K562 (cell line): ENCODE data around the gene SMAD5. TPM values are rescaled to one million over a fixed set of nuclear protein-coding genes. Genes with fewer than 3 reads are reported as not detected.
A peak's percentile ranks its signal among the peaks of the same experiment; 100 is the strongest.

Experiments
- ATAC-seq: fragments of 200-7000 bp; cut with Tn5 transposase; 3 replicates; pipeline ENCODE4 v1.9.1; 2020; ENCODE audit warnings: moderate library complexity
- BruUV-seq: library from RNA; stranded (reverse); fragments of 400-500 nt; replicated peaks from 2 replicates; lab custom pipeline; 2021; lab: Mats Ljungman, UMichigan
- CTCF ChIA-PET: fragments of 300-600 bp; formaldehyde crosslinking; extraction: SDS; loops from one replicate; lab custom pipeline; 2021; ENCODE audit warnings: low intra/inter-chr PET ratio; lab: Yijun Ruan, JAX
- POLR2A ChIA-PET: fragments of 300-600, 350-650 bp; sonication (Branson Sonifier 250); formaldehyde crosslinking; extraction: SDS; loops from one replicate; lab custom pipeline; 2021; ENCODE audit warnings: antibody characterized with exemption, inconsistent platforms; lab: Yijun Ruan, JAX
- DNase-seq, 4 experiments: peaks; one replicate each; pipeline versions ENCODE4 v3.0.0 to v3.0.0-alpha.2; 2011 to 2018; ENCODE audit warnings: low spot score in 3 of 4, mixed read lengths in 3 of 4; ENCODE audit errors: extremely low read depth in 1 of 4
- FAIRE-seq: peaks from 2 replicates; lab custom pipeline; 2011; peaks lifted over from hg19 to GRCh38; lab: Jason Lieb, UNC
- H2AFZ ChIP-seq: 2 replicates; pipeline ENCODE4 v1.6.0; 2011; ENCODE audit warnings: low read depth, low read length, control low read depth, inconsistent platforms
- H3K27ac ChIP-seq: fragments of 200-600 bp; 3 replicates; pipeline ENCODE4 v1.8.0; 2011; ENCODE audit warnings: low read depth, mild to moderate bottlenecking, control low read depth, inconsistent platforms, low read length, moderate library complexity, mixed read lengths; ENCODE audit errors: extremely low read depth
- H3K27me3 ChIP-seq, 2 experiments: fragments of 300-600 bp in 1 of 2; 2 replicates in 1 of 2; 3 replicates in 1 of 2; pipeline versions ENCODE4 v1.6.0 to v1.8.0; 2011; ENCODE audit warnings: inconsistent platforms in 2 of 2, low read length in 2 of 2, mild to moderate bottlenecking in 1 of 2, mixed read lengths in 1 of 2, moderate library complexity in 1 of 2; ENCODE audit not compliant: control insufficient read depth in 2 of 2, insufficient read depth in 2 of 2
- H3K36me3 ChIP-seq: fragments of 300-600 bp; 3 replicates; pipeline ENCODE4 v1.8.0; 2011; ENCODE audit warnings: mild to moderate bottlenecking, low read length, inconsistent platforms; ENCODE audit not compliant: control insufficient read depth, insufficient read depth
- H3K4me1 ChIP-seq, 2 experiments: fragments of 200-600 bp in 1 of 2; replicated peaks in 1 of 2; 2 replicates in 1 of 2; 3 replicates in 1 of 2; pipeline versions ENCODE4 v1.5.1 to v1.8.0; 2011; ENCODE audit warnings: inconsistent platforms in 2 of 2, low read length in 2 of 2, mild to moderate bottlenecking in 1 of 2, mixed read lengths in 1 of 2, moderate library complexity in 1 of 2; ENCODE audit not compliant: control insufficient read depth in 2 of 2, insufficient read depth in 2 of 2
- H3K4me2 ChIP-seq: 2 replicates; pipeline ENCODE4 v1.6.1; 2011; ENCODE audit warnings: low read length, control low read depth, inconsistent platforms, mixed read lengths; ENCODE audit not compliant: insufficient read depth
- H3K4me3 ChIP-seq: fragments of 200-600 bp; sonication (generic), shearing (Covaris generic); 2 replicates; pipeline ENCODE4 v1.5.1; 2016; ENCODE audit warnings: control low read depth, inconsistent platforms
- H3K79me2 ChIP-seq: fragments of 200-600 bp; 3 replicates; pipeline ENCODE4 v1.8.0; 2011; ENCODE audit warnings: low read length, inconsistent platforms; ENCODE audit not compliant: control insufficient read depth, insufficient read depth
- H3K9ac ChIP-seq, 2 experiments: 2 replicates each; pipeline versions ENCODE4 v1.6.0 to v1.6.1; 2011; ENCODE audit warnings: low read depth in 2 of 2, low read length in 2 of 2, control low read depth in 1 of 2, inconsistent platforms in 1 of 2, mild to moderate bottlenecking in 1 of 2, mixed read lengths in 1 of 2; ENCODE audit not compliant: insufficient read depth in 1 of 2
- H3K9me1 ChIP-seq: one replicate; pipeline ENCODE4 v1.6.0; 2011; ENCODE audit warnings: inconsistent platforms, mild to moderate bottlenecking, low read length, moderate library complexity; ENCODE audit not compliant: control insufficient read depth, insufficient read depth
- H3K9me3 ChIP-seq: replicated peaks from 2 replicates; pipeline ENCODE4 v1.5.1; 2011; ENCODE audit warnings: low read depth, low read length, inconsistent platforms; ENCODE audit not compliant: control insufficient read depth, insufficient read depth
- H4K20me1 ChIP-seq: replicated peaks from 2 replicates; pipeline ENCODE4 v1.6.1; 2011; ENCODE audit warnings: low read length, inconsistent platforms, mixed read lengths; ENCODE audit not compliant: control insufficient read depth, insufficient read depth
- ARID1B ChIP-seq: fragments of 450-650 bp; IDR thresholded peaks from 2 replicates; pipeline ENCODE4 v1.6.1; 2016; ENCODE audit warnings: antibody characterized with exemption, mild to moderate bottlenecking, inconsistent platforms
- BACH1 ChIP-seq: fragments of 200-800 bp; sonication (Bioruptor generic); IDR thresholded peaks from 2 replicates; pipeline ENCODE4 v1.6.1; 2016; ENCODE audit warnings: missing genetic modification characterization, missing compliant biosample characterization
- BDP1 ChIP-seq: IDR thresholded peaks from 3 replicates; pipeline ENCODE4 v1.6.1; 2011; ENCODE audit not compliant: insufficient read length, insufficient read depth
- CREM ChIP-seq: IDR thresholded peaks from 2 replicates; pipeline ENCODE4 v1.6.1; 2014; ENCODE audit warnings: antibody characterized with exemption, low read depth
- FOXK1 ChIP-seq: sonication (generic); formaldehyde crosslinking; IDR thresholded peaks from 2 replicates; pipeline ENCODE4 v1.8.0; 2022; ENCODE audit warnings: missing genetic modification reagents, mild to moderate bottlenecking, borderline replicate concordance
- HMG20A ChIP-seq: fragments of 450-650 bp; formaldehyde crosslinking; conservative IDR thresholded peaks from 2 replicates; pipeline ENCODE4 v1.4.0; 2020; ENCODE audit warnings: mild to moderate bottlenecking, mixed read lengths
- KLF13 ChIP-seq: fragments of 450-650 bp; IDR thresholded peaks from 2 replicates; pipeline ENCODE4 v1.6.1; 2016; ENCODE audit warnings: missing genetic modification characterization, low read depth, mild to moderate bottlenecking, missing compliant biosample characterization, moderate library complexity, borderline replicate concordance
- MTA1 ChIP-seq: fragments of 450-650 bp; IDR thresholded peaks from 2 replicates; pipeline ENCODE4 v1.6.1; 2017; ENCODE audit warnings: borderline replicate concordance
- MYC ChIP-seq, 2 experiments: fragments of 250-450 bp in 1 of 2; sonication (Bioruptor Pico) in 1 of 2; IDR thresholded peaks; 2 replicates each; pipeline versions ENCODE4 v1.5.1 to v1.6.1; 2012 to 2021; ENCODE audit warnings: low read depth in 2 of 2, borderline replicate concordance in 1 of 2, improper control_type of control experiment in 1 of 2, low read length in 1 of 2, mild to moderate bottlenecking in 1 of 2, moderate library complexity in 1 of 2
- SIN3A ChIP-seq, 2 experiments: fragments of 150-350 bp in 1 of 2; IDR thresholded peaks; 2 replicates each; pipeline ENCODE4 v1.6.1; 2011 to 2016; ENCODE audit warnings: borderline replicate concordance in 2 of 2, low read depth in 2 of 2, low read length in 2 of 2, mild to moderate bottlenecking in 2 of 2, moderate library complexity in 2 of 2; ENCODE audit not compliant: control insufficient read depth in 1 of 2
- SMAD4 ChIP-seq: fragments of 250-450 bp; sonication (Bioruptor Pico); conservative IDR thresholded peaks from 2 replicates; pipeline ENCODE4 v1.8.0; 2021; ENCODE audit warnings: inconsistent platforms, mild to moderate bottlenecking, moderate library complexity
- SMARCA5 ChIP-seq: fragments of 450-650 bp; IDR thresholded peaks from 2 replicates; pipeline ENCODE4 v1.6.1; 2016
- TBP ChIP-seq: optimal IDR thresholded peaks from 2 replicates; pipeline ENCODE3; 2011; ENCODE audit warnings: low read depth, low read length, improper control_type of control experiment
- ZBTB17 ChIP-seq: fragments of 450-650 bp; formaldehyde crosslinking; IDR thresholded peaks from 2 replicates; pipeline ENCODE4 v1.4.0; 2020; ENCODE audit warnings: mild to moderate bottlenecking
- ZNF12 ChIP-seq: sonication (generic); formaldehyde crosslinking; IDR thresholded peaks from 2 replicates; pipeline ENCODE4 v1.4.0; 2020; ENCODE audit warnings: mild to moderate bottlenecking, missing genetic modification reagents
- WGBS: fragments of 100-300 bp; shearing (Covaris generic); methylation state at CpG from one replicate; pipeline ENCODE4 v1.1.6; 2016; ENCODE audit warnings: low coverage, mixed read lengths; ENCODE audit not compliant: insufficient coverage; ENCODE audit errors: missing lambda C conversion rate; 5-methylcytosine and 5-hydroxymethylcytosine counted together
- in situ Hi-C: fragments of 300-500 bp; cut with MboI; formaldehyde crosslinking; loops from 4 replicates; pipeline ENCODE4 v1.15.0; 2018; ENCODE audit warnings: inconsistent platforms, mixed read lengths
- intact Hi-C: fragments of 100-400 bp; cut with micrococcal nuclease; formaldehyde crosslinking; loops from 2 replicates; pipeline ENCODE4 v1.14.2; 2022
- polyA plus RNA-seq, 8 experiments: library from polyadenylated mRNA; depleted of rRNA in 4 of 8; stranded (reverse) in 5 of 8; unstranded in 3 of 8; fragments of >200 nt; fragmentation: Nextera tagmentation in 2 of 8; fragmentation: Illumina TruSeq in 1 of 8; extraction: Ambion mirVana in 2 of 8; extraction: Trizol in 1 of 8; gene quantifications; 2 replicates each; pipeline versions ENCODE4 v1.2.1 to v1.2.3, GENCODE V29; 2011 to 2014; ENCODE audit warnings: inconsistent platforms in 1 of 8, missing spikeins in 1 of 8
- total RNA-seq, 7 experiments: library from RNA; depleted of rRNA in 6 of 7; stranded (reverse); fragments of >200 nt in 6 of 7; fragmentation: Illumina TruSeq in 2 of 7; extraction: Trizol in 2 of 7; gene quantifications; 2 replicates each; pipeline versions ENCODE4 v1.2.1 to v1.2.3, GENCODE V29; 2011 to 2021; ENCODE audit warnings: low replicate concordance in 1 of 7
- TF ChIP-seq, protein P1 (sequence below): sonication (generic); formaldehyde crosslinking; IDR thresholded peaks from 2 replicates; pipeline ENCODE4 v1.8.1; 2023; ENCODE audit warnings: mild to moderate bottlenecking, missing genetic modification reagents
- TF ChIP-seq, protein P2 (sequence below): fragments of 450-650 bp; formaldehyde crosslinking; IDR thresholded peaks from 2 replicates; pipeline ENCODE4 v1.4.0; 2020; ENCODE audit warnings: mild to moderate bottlenecking, moderate library complexity

Gene SMAD5
- total and polyA plus RNA-seq, 9 of the 15 experiments (the other 6 are each of a cell fraction or from before 2014, with no cell fraction given), result 12.4 to 53.9 (median 20.3) TPM

GRCh38 chr5:136132087-136132486 is 558 bp upstream of the SMAD5 start (continued):
- TF ChIP-seq MTA1, result no peak
- TF ChIP-seq, protein P1, sequence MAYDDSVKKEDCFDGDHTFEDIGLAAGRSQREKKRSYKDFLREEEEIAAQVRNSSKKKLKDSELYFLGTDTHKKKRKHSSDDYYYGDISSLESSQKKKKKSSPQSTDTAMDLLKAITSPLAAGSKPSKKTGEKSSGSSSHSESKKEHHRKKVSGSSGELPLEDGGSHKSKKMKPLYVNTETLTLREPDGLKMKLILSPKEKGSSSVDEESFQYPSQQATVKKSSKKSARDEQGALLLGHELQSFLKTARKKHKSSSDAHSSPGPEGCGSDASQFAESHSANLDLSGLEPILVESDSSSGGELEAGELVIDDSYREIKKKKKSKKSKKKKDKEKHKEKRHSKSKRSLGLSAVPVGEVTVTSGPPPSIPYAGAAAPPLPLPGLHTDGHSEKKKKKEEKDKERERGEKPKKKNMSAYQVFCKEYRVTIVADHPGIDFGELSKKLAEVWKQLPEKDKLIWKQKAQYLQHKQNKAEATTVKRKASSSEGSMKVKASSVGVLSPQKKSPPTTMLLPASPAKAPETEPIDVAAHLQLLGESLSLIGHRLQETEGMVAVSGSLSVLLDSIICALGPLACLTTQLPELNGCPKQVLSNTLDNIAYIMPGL (CRISPR knock-in tag), result no peak
- 0 out of 4 replicates have a peak, but pooled peaks of 1 of the 2 experiments have one; percentile 2 for TF ChIP-seq SIN3A (IDR thresholded peaks at IDR 0.05; ENCODE audit: borderline replicate concordance in 2 of 2, control insufficient read depth in 1 of 2, low read depth in 2 of 2, low read length in 2 of 2)
- no peak for TF ChIP-seq MYC (IDR thresholded peaks at IDR 0.05; ENCODE audit: low read depth, low read length)
- TF ChIP-seq MYC (CRISPR knock-in tag; IDR thresholded peaks at IDR 0.05; ENCODE audit: borderline replicate concordance, low read depth), result 0 out of 2 replicates have a peak, but pooled peaks have one; percentile 33
- no peak for TF ChIP-seq SMARCA5
- no peak for TF ChIP-seq ZNF12 (CRISPR knock-in tag)

DNA sequence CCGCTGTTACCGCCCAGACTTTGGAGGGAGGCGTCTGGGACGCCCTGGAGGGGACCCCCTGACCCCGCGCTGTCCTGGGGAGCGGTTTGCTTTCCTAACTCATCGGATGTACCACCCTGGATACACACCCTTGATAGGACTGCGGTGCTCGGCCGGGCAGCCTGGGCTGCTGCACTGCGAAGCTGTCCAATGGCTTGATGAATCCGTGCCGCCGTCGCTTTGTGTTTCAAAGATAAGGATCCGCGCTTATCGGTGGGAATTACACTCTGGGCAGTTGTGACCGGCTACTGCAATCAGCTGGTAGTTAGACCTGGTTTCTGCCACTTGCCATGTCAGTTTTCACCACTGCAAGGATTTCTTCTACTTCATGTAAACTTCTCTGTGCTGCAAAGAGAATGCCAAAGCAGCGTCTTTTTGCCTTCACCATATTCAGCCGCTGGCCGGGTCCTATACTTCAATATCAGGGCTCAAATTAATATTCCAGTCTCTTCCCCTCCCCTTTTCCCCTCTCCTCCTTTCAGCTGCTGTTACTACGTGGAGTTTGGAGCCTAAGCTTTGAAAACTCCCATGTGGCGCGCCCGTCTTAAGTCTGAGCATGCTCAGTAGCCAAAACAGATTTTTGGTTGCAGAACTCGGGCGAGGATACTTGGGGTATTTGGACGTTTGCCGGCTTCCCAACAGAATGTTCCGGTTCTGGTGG is 727 bp downstream of the SMAD5 start:
- FAIRE-seq (no peak), ATAC-seq (peak; percentile 82), DNase-seq (peak in 2 of 4 experiments; percentile 30 to 64)
- BruUV-seq, result TSS peak; percentile 43
- ChIA-PET POLR2A (interaction anchor here (0.6 to 1.9 kb wide), 9 partner anchors 9 to 61 kb away, joined by 3 to 6 read pairs (median 3); no protein-coding TSS in a partner anchor), CTCF (no interaction called here)
- Histone ChIP-seq H3K79me2 (peaks cover 57% of the 10 kb centered on the region), H3K4me2 (peak overlapping the region; percentile 94), H3K9me1 (no peaks in the 10 kb centered on the region), H3K36me3 (no peaks in the 10 kb centered on the region; the same call in 2 of the 3 replicates), H3K27ac (peak overlapping the region; percentile 83), H4K20me1 (peaks cover 17% of the 10 kb centered on the region; the same call in 1 of the 2 replicates), H3K9me3 (no peaks in the 10 kb centered on the region), H3K4me1 (peaks cover 13 to 21% of the 10 kb centered on the region in 2 experiments; a peak in 4 of 5 replicates), H2AFZ (peak overlapping the region; percentile 87), H3K4me3 (peak overlapping the region; percentile 81), H3K27me3 (no peaks in the 10 kb centered on the region), H3K9ac (peak overlapping the region; percentile 84 to 95)
- intact Hi-C loops (loop anchor here (5.0 kb wide), 1 partner anchor 51 kb away; no protein-coding TSS in a partner anchor), in situ Hi-C loops (no loop called here)
- under 1% methylated on average over 27 of the region's 32 CpGs for WGBS
- TF ChIP-seq ZBTB17 (CRISPR knock-in tag) (0 out of 2 replicates have a peak, but pooled peaks have one; percentile 7), BDP1 (no peak), SMAD4 (CRISPR knock-in tag) (no peak), BACH1 (tag) (no peak), KLF13 (tag) (no peak), FOXK1 (CRISPR knock-in tag) (peak; percentile 50; the same call in 1 of the 2 replicates), ARID1B (peak; percentile 27; the same call in 1 of the 2 replicates), CREM (0 out of 2 replicates have a peak, but pooled peaks have one; percentile 9), TBP (peak; percentile 38), HMG20A (CRISPR knock-in tag) (no peak)
- TF ChIP-seq, protein P2, sequence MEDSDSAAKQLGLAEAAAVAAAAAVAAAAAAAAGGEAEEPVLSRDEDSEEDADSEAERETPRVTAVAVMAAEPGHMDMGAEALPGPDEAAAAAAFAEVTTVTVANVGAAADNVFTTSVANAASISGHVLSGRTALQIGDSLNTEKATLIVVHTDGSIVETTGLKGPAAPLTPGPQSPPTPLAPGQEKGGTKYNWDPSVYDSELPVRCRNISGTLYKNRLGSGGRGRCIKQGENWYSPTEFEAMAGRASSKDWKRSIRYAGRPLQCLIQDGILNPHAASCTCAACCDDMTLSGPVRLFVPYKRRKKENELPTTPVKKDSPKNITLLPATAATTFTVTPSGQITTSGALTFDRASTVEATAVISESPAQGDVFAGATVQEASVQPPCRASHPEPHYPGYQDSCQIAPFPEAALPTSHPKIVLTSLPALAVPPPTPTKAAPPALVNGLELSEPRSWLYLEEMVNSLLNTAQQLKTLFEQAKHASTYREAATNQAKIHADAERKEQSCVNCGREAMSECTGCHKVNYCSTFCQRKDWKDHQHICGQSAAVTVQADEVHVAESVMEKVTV (CRISPR knock-in tag), result no peak
